Liver (tissue), 9 donors: Measurements from ENCODE around the gene ZBTB38. TPM values are rescaled to one million over a fixed set of nuclear protein-coding genes. Genes with fewer than 3 reads are reported as not detected.

Source experiments
- DNase-seq: peaks from one replicate; pipeline ENCODE4 v3.0.0-alpha.2; 2017; ENCODE audit warnings: low spot score
- H3K27ac ChIP-seq, 2 donors: one replicate each; pipeline ENCODE4 v1.7.0; 2013; ENCODE audit warnings: inconsistent platforms in 2 of 2, low read length in 2 of 2, control low read depth in 1 of 2, low read depth in 1 of 2, mild to moderate bottlenecking in 1 of 2
- H3K27me3 ChIP-seq, 4 donors: one replicate each; pipeline versions ENCODE4 v1.6.1 to v1.7.0; 2013; ENCODE audit warnings: low read length in 3 of 4, inconsistent platforms in 1 of 4, mild to moderate bottlenecking in 1 of 4, moderate library complexity in 1 of 4; ENCODE audit not compliant: control insufficient read depth in 4 of 4, insufficient read depth in 4 of 4
- H3K36me3 ChIP-seq, 4 donors: one replicate each; pipeline versions ENCODE4 v1.6.1 to v1.7.0; 2013; ENCODE audit warnings: low read length in 3 of 4, mild to moderate bottlenecking in 3 of 4, low read depth in 1 of 4, moderate library complexity in 1 of 4; ENCODE audit not compliant: control insufficient read depth in 4 of 4, insufficient read depth in 3 of 4
- H3K4me1 ChIP-seq, 4 donors: one replicate each; pipeline versions ENCODE4 v1.6.1 to v1.7.0; 2013; ENCODE audit warnings: low read length in 3 of 4, mild to moderate bottlenecking in 3 of 4, moderate library complexity in 1 of 4; ENCODE audit not compliant: control insufficient read depth in 4 of 4, insufficient read depth in 4 of 4
- H3K4me3 ChIP-seq, 3 donors: one replicate each; pipeline versions ENCODE4 v1.6.1 to v1.7.0; 2013; ENCODE audit warnings: low read length in 3 of 3, control low read depth in 1 of 3, low read depth in 1 of 3, mild to moderate bottlenecking in 1 of 3
- H3K9ac ChIP-seq, 2 donors: one replicate each; pipeline ENCODE4 v1.7.0; 2013; ENCODE audit warnings: low read length in 2 of 2, mild to moderate bottlenecking in 2 of 2, moderate library complexity in 2 of 2, control low read depth in 1 of 2, low read depth in 1 of 2
- H3K9me3 ChIP-seq, 4 donors: one replicate each; pipeline versions ENCODE4 v1.6.1 to v1.7.0; 2013; ENCODE audit warnings: low read length in 3 of 4; ENCODE audit not compliant: control insufficient read depth in 4 of 4
- ATF3 ChIP-seq: IDR thresholded peaks from 2 replicates; pipeline ENCODE4 v1.6.1; 2016; ENCODE audit warnings: antibody characterized with exemption
- CTCF ChIP-seq: fragments of 150-350 bp; IDR thresholded peaks from 2 replicates; pipeline ENCODE4 v1.5.1; 2017; ENCODE audit warnings: improper control_type of control experiment, low read depth, low read length; ENCODE audit not compliant: missing input control
- EGR1 ChIP-seq, 2 donors: IDR thresholded peaks; 2 replicates each; pipeline ENCODE4 v1.6.1; 2016 to 2018; ENCODE audit warnings: antibody characterized with exemption in 2 of 2, low read depth in 2 of 2
- FOXA2 ChIP-seq: IDR thresholded peaks from 2 replicates; pipeline ENCODE4 v1.6.1; 2016; ENCODE audit warnings: antibody characterized with exemption
- GABPA ChIP-seq, 2 donors: IDR thresholded peaks in 1 of 2; conservative IDR thresholded peaks in 1 of 2; 2 replicates each; pipeline ENCODE4 v1.6.1; 2016; ENCODE audit warnings: antibody characterized with exemption in 2 of 2, mild to moderate bottlenecking in 1 of 2, moderate library complexity in 1 of 2
- HNF4A ChIP-seq, 2 donors: conservative IDR thresholded peaks; 2 replicates each; pipeline ENCODE4 v1.6.1; 2016; ENCODE audit warnings: antibody characterized with exemption in 2 of 2, mild to moderate bottlenecking in 2 of 2
- HNF4G ChIP-seq: IDR thresholded peaks from 2 replicates; pipeline ENCODE4 v1.6.1; 2016; ENCODE audit warnings: antibody characterized with exemption
- JUND ChIP-seq, 2 donors: IDR thresholded peaks; 2 replicates each; pipeline ENCODE4 v1.6.1; 2016; ENCODE audit warnings: antibody characterized with exemption in 2 of 2
- MAX ChIP-seq: IDR thresholded peaks from 2 replicates; pipeline ENCODE4 v1.6.1; 2016; ENCODE audit warnings: antibody characterized with exemption
- NR2F2 ChIP-seq: IDR thresholded peaks from 2 replicates; pipeline ENCODE4 v1.6.1; 2016; ENCODE audit warnings: antibody characterized with exemption
- RAD21 ChIP-seq, 2 donors: IDR thresholded peaks; 2 replicates each; pipeline ENCODE4 v1.6.1; 2016; ENCODE audit warnings: antibody characterized with exemption in 2 of 2, mild to moderate bottlenecking in 2 of 2
- REST ChIP-seq: IDR thresholded peaks from 2 replicates; pipeline ENCODE4 v1.6.1; 2016; ENCODE audit warnings: antibody characterized with exemption, mild to moderate bottlenecking
- RXRA ChIP-seq, 2 donors: IDR thresholded peaks; 2 replicates each; pipeline ENCODE4 v1.6.1; 2017 to 2018; ENCODE audit warnings: antibody characterized with exemption in 2 of 2, mild to moderate bottlenecking in 1 of 2
- SP1 ChIP-seq: IDR thresholded peaks from 2 replicates; pipeline ENCODE4 v1.6.1; 2018; ENCODE audit warnings: antibody characterized with exemption, mild to moderate bottlenecking
- TAF1 ChIP-seq: conservative IDR thresholded peaks from 2 replicates; pipeline ENCODE4 v1.6.1; 2016; ENCODE audit warnings: antibody characterized with exemption, mild to moderate bottlenecking
- YY1 ChIP-seq: IDR thresholded peaks from 2 replicates; pipeline ENCODE4 v1.6.1; 2016; ENCODE audit warnings: antibody characterized with exemption, mild to moderate bottlenecking
- ZBTB33 ChIP-seq: IDR thresholded peaks from 2 replicates; pipeline ENCODE4 v1.6.1; 2016; ENCODE audit warnings: antibody characterized with exemption
- WGBS: extraction: QIAGEN DNeasy Blood & Tissue Kit; methylation state at CpG from one replicate; pipeline ENCODE4 v1.1.7; 2013; 5-methylcytosine and 5-hydroxymethylcytosine counted together
- polyA plus RNA-seq, 2 donors: library from polyadenylated mRNA; stranded (reverse) in 1 of 2; unstranded in 1 of 2; fragments of 200-250 nt in 1 of 2; fragments of >200 nt in 1 of 2; fragmentation: Nextera tagmentation in 1 of 2; extraction: Ambion mirVana in 1 of 2; gene quantifications; one replicate each; pipeline versions ENCODE4 v1.2.1 to v1.2.3, GENCODE V29; 2013 to 2015
- total RNA-seq, 2 donors: library from RNA; depleted of rRNA; stranded (reverse); fragments of >200 nt; gene quantifications; one replicate each; pipeline ENCODE4 v1.2.3, GENCODE V29; 2014
- donor health status: healthy.
- donor health status: healthy.
- donor health status: healthy.
- donor health status: healthy.
- donor health status: healthy.

Gene ZBTB38
- total and polyA plus RNA-seq, 4 donors = 9.5 to 57.3 (median 19.5) TPM

- WGBS = 89% methylated on average over 7 of the region's 7 CpGs
- H3K4me3 ChIP-seq = no peak overlapping the region
- no peaks in the 10 kb centered on the region for H3K27me3 ChIP-seq
- H3K4me1 ChIP-seq = peaks cover 1 to 26% (median 11%) of the 10 kb centered on the region in 4 donors
- DNase-seq = no peak
- H3K9me3 ChIP-seq = no peaks in the 10 kb centered on the region
- no peaks in the 10 kb centered on the region for H3K36me3 ChIP-seq
- H3K27ac ChIP-seq = no peak overlapping the region
- TF ChIP-seq RAD21 (IDR thresholded peaks at IDR 0.05) = no peak
- no peak for TF ChIP-seq MAX
- no peak for TF ChIP-seq HNF4G
- TF ChIP-seq JUND (IDR thresholded peaks at IDR 0.05) = no peak
- TF ChIP-seq SP1 = no peak
- TF ChIP-seq FOXA2 = no peak
- no peak for TF ChIP-seq ZBTB33
- no peak for TF ChIP-seq NR2F2
- H3K9ac ChIP-seq = no peak overlapping the region
Measured at GRCh38 chr3:141328286-141329166, 39.8 kb upstream of the ZBTB38 start.

GRCh38 chr3:141330235-141330634 is 38.1 kb upstream of the ZBTB38 start:
- WGBS = 95% methylated on average over 3 of the region's 3 CpGs
- Histone ChIP-seq H3K27ac (no peak overlapping the region), H3K36me3 (no peaks in the 10 kb centered on the region), H3K27me3 (no peaks in the 10 kb centered on the region), H3K4me1 (peaks cover 1 to 10% (median 4%) of the 10 kb centered on the region in 4 donors), H3K4me3 (no peak overlapping the region), H3K9me3 (no peaks in the 10 kb centered on the region), H3K9ac (no peak overlapping the region)
- TF ChIP-seq MAX (no peak), ATF3 (no peak), FOXA2 (no peak), GABPA (IDR thresholded peaks at IDR 0.05 in 1 of 2, conservative IDR thresholded peaks at IDR 0.05 in 1 of 2) (no peak), HNF4G (no peak), JUND (IDR thresholded peaks at IDR 0.05) (no peak), YY1 (no peak), RXRA (IDR thresholded peaks at IDR 0.05) (no peak), SP1 (no peak), TAF1 (no peak), EGR1 (IDR thresholded peaks at IDR 0.05; ENCODE audit: low read depth in 2 of 2) (no peak), RAD21 (IDR thresholded peaks at IDR 0.05) (no peak), NR2F2 (no peak), CTCF (no peak), REST (no peak), HNF4A (conservative IDR thresholded peaks at IDR 0.05) (no peak)
- DNase-seq = no peak
